HG02678 (cell line): ENCODE results near the gene ADGRL3.
"Not testable (repeated sequence)": the region's sequence is repeated elsewhere in the genome, so short reads cannot be mapped to it uniquely, and the experiment has no call there.

Experiments used
- ATAC-seq: cut with Tn5 transposase; IDR thresholded peaks from one replicate; pipeline ENCODE4 v1.9.1; 2021; ENCODE audit warnings: mild to moderate bottlenecking, moderate library complexity; ENCODE audit not compliant: unreplicated experiment

Gene ADGRL3

GRCh38 chr4:61596606-61597340 lies 396.6 kb downstream of the ADGRL3 start:
- no peak for ATAC-seq

- no peak for ATAC-seq
Observed at GRCh38 chr4:61603086-61603485, 403.0 kb downstream of the ADGRL3 start.

- no peak for ATAC-seq
Observed at GRCh38 chr4:61604054-61604453, 403.9 kb downstream of the ADGRL3 start.

DNA sequence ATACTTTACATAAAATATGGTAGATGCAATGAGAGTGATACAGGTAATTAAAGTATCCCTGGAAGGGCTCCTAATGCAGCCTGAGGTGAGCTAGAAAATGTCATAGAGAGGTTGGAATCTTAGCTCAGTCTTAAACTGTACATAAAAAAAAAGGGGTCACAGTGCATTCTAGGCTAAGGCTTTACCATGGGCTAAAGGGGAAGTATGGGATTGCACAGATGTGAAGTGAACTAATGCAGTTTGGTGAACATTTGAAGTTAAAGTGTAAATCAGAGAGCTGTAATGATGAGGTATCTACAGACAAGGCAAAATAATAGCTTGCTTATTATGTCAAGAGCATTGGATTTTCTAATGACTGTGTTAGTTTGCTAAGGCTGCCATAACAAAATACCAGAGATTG lies 405.9 kb downstream of the ADGRL3 start:
- ATAC-seq: no peak

GRCh38 chr4:61614231-61614630 lies 414.1 kb downstream of the ADGRL3 start:
- no peak for ATAC-seq

DNA sequence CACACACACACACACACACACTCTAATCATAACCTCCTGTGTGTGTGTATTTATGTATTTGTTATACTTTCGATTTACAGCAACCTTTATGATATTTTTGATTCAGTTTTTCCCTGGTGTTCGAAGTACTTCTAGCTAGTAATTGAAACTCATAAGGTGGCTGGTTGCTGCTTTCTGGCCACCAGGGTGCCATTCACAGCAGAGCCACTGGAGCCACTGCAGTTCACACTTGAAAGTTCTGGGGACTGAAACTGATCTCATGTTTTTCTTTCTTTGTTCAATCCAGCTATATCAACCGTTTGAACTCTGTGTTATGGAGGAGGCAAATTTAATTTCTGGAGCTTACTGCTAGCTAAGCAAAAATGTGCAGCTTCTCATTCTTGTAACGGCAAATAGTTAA lies 419.4 kb downstream of the ADGRL3 start:
- ATAC-seq: no peak

- no peak for ATAC-seq
Observed at GRCh38 chr4:61628282-61628681, 428.2 kb downstream of the ADGRL3 start.

DNA sequence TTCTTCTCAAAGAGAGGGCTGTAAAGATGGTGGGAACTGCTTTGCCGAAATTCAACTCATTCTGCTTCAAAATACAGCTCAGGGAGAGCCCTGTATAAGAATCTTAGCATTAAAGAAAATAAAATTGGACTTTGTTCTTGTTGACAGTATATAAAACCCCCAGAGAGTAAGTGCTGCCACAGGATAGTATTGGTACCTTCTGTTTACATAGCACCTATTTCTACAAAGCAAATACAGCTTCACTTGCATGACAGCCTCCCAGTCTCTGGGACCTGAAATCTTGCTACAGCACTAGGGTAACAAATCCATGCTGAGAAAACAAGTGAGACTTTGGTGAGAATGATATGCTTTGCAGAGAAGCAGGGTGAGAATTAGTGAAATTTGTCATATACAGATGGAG lies 428.6 kb downstream of the ADGRL3 start:
- no peak for ATAC-seq

DNA sequence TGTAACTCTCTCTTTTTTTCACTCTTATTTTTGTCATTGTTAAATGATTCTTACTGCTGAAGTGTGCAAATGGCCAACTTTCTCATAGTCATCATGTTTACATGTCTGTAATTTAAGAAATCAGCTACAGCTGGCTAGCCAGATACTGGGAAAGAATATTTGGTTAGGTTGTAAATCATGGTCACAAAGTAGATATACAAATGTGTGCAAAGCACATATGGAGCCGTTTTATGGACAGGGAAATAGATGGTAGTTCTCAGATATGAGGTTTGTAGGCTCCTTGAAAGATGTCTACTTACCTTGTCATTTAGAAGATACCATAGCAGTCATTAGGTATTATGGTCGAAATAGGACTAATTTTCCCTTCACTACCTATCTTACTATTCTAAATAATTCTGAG lies 430.4 kb downstream of the ADGRL3 start:
- ATAC-seq: no peak

- no peak for ATAC-seq
Observed at GRCh38 chr4:61638591-61638990, 438.5 kb downstream of the ADGRL3 start.

GRCh38 chr4:61646746-61647350 lies 446.7 kb downstream of the ADGRL3 start:
- ATAC-seq: not testable (repeated sequence)

DNA sequence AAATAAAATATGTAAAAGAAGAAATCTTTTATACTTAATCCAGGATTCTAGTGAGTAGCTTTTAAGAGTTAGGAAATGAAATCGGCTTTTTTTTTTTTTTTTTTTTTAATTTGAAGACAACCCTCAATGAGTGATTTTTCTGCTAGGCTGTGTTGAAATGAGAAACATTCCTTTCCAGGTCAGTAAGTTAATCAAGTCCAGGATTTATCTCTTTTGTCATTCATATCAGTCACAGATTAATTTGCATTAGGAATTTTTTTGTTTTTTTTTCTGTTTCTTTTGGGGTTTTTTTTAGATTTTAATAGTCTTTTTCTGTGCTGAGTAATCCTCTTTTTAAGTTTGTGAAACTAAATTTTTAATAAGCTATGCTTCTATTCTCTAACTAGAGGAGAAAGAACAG lies 448.1 kb downstream of the ADGRL3 start:
- ATAC-seq: no peak

DNA sequence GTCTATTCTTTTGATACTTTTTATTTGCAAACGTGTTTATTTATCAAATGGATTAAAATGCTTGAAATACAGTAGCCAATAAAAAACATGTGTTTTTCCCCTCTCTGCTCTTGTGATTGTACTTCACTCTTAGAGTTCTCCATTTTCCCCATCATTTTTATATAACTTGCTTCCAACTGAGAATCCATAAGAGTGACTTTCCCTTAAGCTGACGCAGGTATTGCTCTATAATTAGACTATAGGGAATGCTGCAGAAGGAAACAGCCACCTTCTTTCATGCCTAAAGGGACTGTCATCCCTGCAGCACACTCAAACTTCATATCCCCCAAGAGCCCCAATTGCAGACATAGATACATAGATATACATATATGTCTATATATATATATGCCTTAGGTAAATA lies 456.9 kb downstream of the ADGRL3 start:
- no peak for ATAC-seq

DNA sequence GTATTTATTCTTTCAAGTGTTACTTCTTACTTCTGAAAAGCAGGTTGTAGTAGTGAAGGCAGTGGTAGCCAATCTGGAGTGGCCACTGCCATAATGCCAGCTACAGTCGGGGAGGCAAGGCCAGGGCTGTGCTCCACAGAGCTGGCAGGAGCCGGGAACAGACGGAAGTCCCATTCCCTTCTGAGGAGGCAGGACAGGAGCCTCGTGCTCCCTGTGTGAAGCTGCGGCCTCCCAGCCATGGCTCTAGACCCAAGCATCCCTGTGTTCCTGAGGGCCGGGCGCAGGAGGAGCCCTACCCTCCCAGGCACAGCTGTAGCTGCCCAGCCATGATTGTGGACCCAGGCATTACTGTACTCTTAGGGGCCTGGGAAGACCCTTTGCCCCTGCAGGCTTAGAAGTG lies 461.8 kb downstream of the ADGRL3 start:
- ATAC-seq: no peak

DNA sequence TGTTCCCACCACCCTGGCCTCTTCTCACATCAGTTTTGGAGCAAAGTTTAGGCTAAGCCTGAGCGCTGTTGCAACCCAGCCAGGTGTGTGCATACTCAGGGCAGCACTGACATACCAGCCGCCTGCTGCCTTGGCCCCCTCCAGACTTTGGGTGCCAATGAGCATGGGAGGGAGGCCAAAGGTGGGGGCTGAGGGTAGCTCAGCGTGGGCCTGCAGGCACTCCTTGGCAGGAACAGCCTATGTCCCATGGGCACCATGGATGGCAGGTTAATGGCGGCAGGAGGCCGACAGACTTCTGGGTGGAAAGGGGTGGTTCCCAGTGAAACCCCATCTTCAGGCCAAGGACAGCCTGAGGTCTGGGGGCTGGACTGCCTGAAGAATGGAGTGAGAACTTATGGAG lies 462.2 kb downstream of the ADGRL3 start:
- ATAC-seq: no peak

DNA sequence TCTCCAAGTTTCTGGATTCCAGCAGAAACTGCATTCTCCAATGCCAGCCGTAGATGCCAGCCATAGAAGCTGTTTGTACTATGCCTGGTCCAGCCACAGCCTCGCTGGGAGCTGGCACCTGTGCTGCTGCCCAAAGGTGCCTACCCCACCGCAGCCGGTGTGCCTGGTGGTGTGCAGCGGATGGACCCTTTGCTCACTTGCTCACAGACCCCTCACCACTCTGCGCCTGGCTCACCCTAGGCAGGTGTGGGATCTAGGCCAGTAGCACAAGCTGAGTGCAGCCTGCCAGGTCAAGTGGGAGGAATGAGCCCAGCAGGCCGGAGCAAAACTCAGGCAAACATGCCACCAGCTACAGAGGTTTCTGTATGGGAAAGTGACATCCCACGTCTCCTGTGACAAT lies 463.2 kb downstream of the ADGRL3 start:
- ATAC-seq: no peak

DNA sequence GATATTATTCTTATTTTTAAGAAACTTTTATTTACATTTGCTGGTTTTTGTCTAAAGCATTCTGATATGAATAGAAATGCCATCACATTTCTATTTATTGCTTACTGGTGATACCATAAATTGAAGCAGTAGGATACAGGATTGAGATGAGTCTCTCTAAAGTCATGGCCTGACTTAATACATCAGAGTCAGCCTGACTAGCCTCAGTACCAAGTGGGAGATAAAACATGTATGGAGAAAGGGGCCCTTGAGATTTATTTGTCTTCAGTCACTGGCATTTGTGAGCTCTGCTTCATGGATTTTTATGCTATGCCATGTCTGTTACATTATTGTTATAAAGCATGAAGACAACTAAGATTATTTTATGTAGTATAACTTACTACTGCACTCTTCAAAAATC lies 465.5 kb downstream of the ADGRL3 start:
- no peak for ATAC-seq

- no peak for ATAC-seq
Observed at GRCh38 chr4:61666244-61666643, 466.1 kb downstream of the ADGRL3 start.

GRCh38 chr4:61671599-61671998 lies 471.5 kb downstream of the ADGRL3 start:
- ATAC-seq: no peak

DNA sequence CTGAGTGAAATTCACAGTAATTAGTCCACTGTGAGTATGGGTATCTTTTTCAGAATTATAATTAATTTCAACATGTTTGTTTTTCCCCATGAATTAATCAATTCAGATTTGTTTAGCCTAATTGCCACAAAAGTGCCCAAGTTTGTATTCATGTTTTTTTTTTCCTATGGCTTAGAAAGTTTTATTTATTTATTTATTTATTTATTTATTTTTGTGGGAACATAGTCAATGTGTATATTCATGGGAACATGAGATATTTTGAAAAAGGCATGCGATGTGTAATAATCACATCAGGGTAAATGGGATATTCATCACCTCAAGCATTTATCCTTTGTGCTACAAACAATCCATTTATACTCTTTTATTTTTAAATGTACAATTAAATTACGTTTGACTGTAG lies 475.3 kb downstream of the ADGRL3 start:
- no peak for ATAC-seq

DNA sequence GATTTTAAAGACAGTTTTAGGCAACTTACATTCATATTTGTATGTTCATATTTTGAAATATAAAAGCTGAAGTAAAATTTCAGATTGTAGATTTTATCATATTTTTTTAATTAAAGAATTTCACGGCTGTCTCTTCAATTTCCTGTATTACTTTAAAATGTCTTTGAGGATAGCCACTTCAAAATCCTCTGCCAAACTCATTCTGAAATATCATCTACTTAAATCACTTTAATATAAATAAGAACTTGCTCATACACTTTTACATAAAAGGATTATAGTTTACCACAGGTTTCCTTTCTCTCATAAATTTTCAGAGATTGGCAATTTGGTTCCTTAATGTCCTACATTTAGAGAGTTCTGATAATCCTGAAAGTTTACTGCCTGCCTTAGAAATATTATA lies 478.2 kb downstream of the ADGRL3 start:
- ATAC-seq: no peak

DNA sequence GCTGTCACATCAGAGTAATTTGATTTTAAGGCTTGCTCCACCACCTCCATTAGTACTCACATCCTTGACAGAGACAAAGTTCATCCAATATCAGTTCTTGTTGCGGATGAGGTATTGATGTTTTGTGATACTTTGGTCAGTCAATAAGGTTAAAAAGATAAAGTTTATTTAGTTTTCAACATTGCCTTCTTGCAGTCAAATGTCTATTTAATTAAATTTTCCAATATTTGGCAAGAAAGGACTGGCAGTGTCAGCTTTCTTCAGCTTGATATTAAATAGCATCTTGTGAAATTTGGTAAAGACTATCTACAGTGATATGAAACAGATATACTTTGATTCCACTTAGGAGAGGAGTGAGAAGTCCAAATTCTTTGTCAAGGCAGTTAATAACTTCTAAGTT lies 493.4 kb downstream of the ADGRL3 start:
- no peak for ATAC-seq

GRCh38 chr4:61714387-61714911 lies 514.3 kb downstream of the ADGRL3 start:
- no peak for ATAC-seq
